HG02678 (cell line): ENCODE results near the gene TUBB1.
A peak's percentile ranks its signal among the peaks of the same experiment; 100 is the strongest.
"Not testable (repeated sequence)": the region's sequence is repeated elsewhere in the genome, so short reads cannot be mapped to it uniquely, and the experiment has no call there.

ENCODE experiments used
- ATAC-seq: cut with Tn5 transposase; IDR thresholded peaks from one replicate; pipeline ENCODE4 v1.9.1; 2021; ENCODE audit warnings: mild to moderate bottlenecking, moderate library complexity; ENCODE audit not compliant: unreplicated experiment

Gene TUBB1

DNA sequence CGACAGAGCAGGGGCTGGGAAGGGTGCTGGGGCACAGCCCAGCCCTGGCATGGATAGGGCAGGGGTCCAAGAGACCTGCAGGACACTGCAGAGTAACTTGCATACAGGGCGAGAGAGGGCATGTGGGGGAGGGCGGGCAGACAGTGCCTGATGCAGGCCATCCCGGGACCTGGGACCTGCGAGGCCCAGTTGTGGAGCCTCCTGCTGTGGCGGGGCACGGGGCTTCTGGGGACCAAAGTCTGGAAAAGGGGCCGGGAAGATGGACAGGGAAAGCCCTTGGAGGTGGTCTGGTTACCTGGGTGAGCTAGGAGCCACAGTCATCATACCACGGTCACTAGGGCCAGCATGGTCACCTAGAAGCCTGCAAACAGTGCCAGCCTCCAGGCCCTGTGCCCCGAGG is 412 bp upstream of the TUBB1 start:
- no peak for ATAC-seq

DNA sequence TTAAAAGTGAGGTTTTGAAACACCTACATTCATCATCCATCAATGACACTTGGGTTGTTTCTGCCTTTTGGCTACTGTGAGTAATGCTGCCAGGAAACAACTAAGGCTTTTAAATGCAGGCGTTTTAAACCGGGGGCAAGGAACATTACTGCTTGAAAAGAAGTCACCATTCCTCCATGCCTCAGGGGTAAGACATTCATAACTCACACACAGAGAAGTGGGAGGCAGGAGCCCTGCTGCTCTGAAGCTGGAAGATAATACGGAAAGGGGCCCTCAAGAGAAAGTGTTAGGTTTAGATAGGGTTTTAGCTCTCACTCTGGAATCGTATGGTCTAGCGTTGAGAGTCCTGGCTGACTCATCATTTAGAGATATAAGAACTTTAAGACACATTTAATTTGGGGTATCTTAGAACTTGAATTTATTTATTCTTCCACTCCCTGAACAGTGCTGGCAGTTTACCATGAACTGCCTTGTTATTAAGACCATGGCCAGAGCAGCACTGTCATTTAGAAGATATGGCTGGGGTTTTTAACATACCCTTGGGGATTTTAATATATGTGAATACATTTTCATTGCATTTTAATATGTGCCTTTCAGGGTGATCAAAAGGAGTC is 1.8 kb downstream of the TUBB1 start:
- ATAC-seq, result no peak

GRCh38 chr20:59022754-59023153 is 3.5 kb downstream of the TUBB1 start:
- ATAC-seq, result no peak

GRCh38 chr20:59023616-59024015 is 4.4 kb downstream of the TUBB1 start:
- ATAC-seq, result no peak

- no peak for ATAC-seq
Observed at GRCh38 chr20:59024111-59024530, 4.9 kb downstream of the TUBB1 start.

GRCh38 chr20:59025086-59025485 is 5.9 kb downstream of the TUBB1 start:
- ATAC-seq, result no peak

- no peak for ATAC-seq
Observed at GRCh38 chr20:59025511-59025910, 6.3 kb downstream of the TUBB1 start.

DNA sequence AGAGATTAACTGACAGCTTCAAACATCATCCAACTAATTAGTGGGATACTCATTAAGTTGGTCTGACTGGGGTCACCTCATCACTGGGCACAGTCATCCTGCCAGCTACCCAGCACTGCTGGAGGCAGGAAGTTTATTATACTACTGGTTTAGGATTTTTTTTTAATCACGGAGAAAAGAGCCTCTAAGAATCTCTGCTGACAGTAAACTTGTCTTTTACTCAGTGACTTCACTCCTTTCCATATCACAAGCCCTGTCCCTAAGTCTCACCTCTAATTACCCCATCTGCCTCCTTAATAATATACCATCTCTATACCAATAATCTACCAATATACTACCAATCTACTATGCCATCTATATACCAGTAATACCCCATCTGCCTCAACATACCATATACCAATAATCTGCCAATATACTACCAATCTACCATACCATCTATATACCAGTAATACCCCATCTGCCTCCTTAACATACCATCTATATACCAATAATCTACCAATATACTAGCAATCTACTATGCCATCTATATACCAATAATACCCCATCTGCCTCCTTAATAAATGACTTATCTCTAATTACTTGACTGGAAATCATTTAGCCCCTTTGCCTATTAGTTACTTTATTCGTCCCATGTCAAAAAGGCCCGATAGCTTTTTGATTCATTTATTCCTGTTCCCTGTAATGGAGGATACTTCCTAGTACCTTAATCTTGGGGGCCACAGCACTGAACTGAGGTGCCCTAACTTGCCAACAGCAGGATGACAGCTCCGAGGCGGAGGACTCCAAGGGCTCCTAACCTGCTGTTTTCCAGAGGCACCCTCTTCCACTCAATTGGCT is 7.9 kb downstream of the TUBB1 start:
- no peak for ATAC-seq

DNA sequence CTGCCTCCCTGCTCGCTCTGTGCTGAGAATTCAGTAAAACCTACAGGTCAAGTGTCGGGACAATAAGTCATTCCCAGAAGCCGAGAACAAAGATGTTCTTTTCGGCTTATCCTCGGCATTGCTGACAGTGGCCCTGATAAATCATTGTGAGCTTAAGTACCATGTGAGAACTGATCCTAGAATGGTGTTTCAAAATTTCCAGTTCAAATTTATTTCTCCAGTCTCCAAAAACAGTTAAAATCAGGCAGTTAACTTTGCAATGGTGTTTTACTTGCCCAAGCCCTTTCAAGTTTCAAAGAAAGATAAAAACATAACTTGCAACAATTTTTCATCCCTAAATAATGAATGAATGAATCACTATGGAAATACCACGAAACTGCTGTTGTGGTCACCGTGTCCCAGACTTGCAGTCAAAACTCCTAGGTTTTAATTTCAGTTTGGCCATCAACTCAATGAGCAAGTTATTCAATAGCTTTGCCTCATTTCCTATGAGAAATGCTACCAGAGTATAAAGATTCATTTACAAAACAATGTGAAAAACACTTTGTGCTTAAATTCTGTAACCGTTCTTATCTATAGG is 8.6 kb downstream of the TUBB1 start:
- ATAC-seq, result no peak

DNA sequence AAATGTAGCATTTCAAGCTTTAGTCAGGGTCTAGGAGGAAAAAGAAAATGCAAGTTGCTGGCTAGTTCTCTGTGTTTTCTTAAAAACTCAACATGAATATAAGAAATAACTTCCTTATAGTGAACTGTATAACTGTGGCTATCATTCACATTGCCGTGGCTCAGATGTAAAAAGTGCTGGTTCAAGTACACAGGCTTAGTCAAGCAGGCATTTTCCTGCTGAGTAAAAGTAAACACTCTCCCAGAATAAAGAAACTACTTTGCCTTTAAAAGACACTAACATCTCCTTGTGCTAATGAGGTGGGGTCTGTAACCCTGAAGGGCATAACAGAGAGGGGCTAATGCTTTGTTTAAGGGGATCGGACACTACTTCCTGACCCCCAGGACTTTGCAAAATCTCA is 9.6 kb downstream of the TUBB1 start:
- no peak for ATAC-seq

GRCh38 chr20:59030911-59031563 is 11.8 kb downstream of the TUBB1 start:
- no peak for ATAC-seq

DNA sequence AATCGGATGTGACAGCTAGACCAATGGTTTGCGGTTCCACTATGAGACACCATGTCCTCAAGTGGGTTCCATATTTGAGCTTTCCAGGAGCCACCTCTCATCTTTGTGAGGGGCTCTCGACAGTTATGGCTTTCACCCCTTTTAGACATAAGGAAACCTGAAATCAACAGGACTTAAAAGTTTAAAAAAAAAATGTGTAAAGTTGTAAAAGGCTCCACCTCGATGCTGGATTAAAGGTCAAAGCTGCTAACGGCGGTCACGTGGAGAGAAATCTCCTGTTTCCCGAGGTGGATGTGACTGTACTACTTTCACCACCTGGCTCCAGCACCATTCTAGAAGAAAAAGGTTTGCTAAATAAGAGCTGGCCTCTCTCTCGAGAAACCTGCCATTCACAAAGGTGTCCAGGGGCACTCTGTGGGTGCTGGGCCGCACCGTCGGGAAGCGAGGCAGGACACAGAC is 12.4 kb downstream of the TUBB1 start:
- no peak for ATAC-seq

- peak; percentile 96 for ATAC-seq
Observed at GRCh38 chr20:59032023-59032712, 12.9 kb downstream of the TUBB1 start, which contains the start of gene ATP5F1E. Gene ATP5F1E, minus strand, starts transcription at chr20:59032335. Its CDS starts 84 bp downstream, at chr20:59032251.

GRCh38 chr20:59032713-59033059 is 13.5 kb downstream of the TUBB1 start:
- no peak for ATAC-seq

DNA sequence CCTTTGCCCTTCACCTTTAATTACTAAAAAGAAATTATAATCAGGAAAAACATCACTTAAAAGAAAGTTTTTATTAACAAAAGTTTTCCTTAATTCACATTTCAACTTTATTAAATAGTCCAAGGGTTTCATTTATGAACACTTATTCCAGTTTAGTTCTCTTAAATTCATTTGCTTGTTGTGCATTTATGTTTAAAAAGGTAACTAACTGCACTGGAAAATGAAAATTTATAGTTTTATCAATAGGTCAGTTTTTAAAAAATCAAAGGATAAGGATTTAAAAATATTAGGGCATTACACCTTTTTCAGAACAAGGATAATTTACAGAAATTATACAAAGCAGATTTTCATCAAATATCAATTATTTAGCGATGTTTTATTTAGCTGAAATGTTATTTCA is 13.9 kb downstream of the TUBB1 start:
- ATAC-seq, result no peak

DNA sequence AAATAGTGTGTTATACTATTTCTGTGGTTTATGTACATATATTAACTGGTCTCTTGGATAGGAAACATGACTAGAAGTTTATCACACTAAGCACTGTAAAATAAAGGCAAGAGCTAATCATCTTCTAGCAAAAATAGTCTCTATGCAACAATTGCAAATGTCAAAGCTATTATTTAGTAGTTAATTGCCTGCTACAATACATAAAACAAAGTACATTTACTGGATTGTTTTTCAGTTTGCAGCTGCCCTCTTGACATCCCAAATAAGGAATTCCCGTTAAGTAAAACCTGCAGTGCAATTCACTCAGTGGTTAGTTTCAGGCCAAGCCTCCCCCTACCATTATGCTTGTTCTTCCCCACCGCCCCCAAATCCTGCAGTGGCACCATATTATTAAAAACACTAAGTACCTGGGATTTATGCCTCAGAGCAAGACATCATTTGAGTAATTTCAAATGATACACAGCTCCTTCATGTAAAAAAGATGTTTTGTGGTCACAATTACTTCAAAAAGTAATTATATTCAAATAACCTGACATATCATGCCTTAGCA is 14.5 kb downstream of the TUBB1 start:
- no peak for ATAC-seq

DNA sequence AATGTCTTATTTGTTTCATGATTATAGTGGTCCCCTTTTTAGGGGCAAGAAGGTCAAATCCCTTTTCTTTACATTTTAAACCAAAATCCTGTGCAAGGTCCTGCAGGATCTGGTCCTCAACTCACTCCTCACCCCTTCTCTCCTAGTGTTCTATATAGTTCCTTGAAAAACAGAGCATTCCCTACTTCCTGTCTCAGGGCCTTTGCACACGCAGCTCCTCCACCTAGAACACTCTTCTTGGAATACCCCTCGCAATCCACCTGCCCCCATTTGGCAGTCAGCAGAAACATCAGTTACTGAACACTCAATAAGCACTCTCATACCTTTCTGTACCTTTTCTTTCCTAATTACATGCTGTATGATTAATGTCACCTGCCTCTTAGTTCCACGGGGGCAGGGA is 16.2 kb downstream of the TUBB1 start:
- ATAC-seq, result no peak

DNA sequence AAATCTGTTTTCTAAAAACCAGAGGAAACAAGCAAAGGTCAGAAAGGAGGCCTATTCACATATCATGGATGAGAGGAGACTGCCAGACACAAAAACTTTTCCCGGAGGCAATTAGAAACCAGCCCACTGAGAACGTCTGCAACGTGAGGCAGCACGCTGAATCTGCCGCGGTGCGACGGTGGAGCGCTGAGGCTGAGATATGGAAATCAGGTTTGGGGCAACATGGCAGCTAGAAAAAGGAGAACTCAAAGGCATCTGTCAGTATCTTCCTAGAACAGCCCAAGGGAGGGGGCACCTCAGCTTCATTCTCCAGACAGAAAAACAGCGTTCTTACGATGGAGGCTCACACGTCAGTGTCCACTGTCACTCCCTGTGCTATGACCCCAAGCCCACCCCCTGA is 18.2 kb downstream of the TUBB1 start:
- ATAC-seq, result no peak

- ATAC-seq, result no peak
Observed at GRCh38 chr20:59039233-59039632, 20.0 kb downstream of the TUBB1 start.

GRCh38 chr20:59040667-59041066 is 21.4 kb downstream of the TUBB1 start:
- no peak for ATAC-seq

DNA sequence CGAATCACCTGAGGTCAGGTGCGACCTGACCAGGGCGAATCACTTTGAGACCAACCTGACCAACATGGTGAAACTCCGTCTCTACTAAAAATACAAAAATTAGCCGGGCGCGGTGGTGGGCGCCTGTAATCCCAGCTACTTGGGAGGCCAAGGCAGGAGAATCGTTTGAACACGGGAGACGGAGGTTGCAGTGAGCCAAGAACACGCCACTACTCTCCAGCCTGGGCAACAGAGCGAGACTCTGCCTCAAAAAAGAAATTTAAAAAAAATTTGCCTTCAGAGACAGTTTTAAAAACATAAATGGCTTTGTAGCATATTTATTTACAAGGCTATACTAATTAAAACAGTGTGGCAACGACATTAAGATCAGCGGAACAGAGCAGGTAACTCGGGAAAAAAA is 22.3 kb downstream of the TUBB1 start:
- not testable (repeated sequence) for ATAC-seq
